ENCODE results near the gene SEMA3F. TPM values are rescaled to one million over a fixed set of nuclear protein-coding genes. Genes with fewer than 3 reads are reported as not detected.

The SEMA3F gene
- total and polyA plus RNA-seq, 4 donors = 27.8 to 54.3 (median 47.4) TPM

GRCh38 chr3:50132421-50133282 is 22.5 kb upstream of the SEMA3F start:
- no peak overlapping the region for H3K27ac ChIP-seq (ENCODE audit: low read depth in 1 of 2, low read length in 1 of 2)
- ATAC-seq (ENCODE audit: insufficient read depth, low FRiP score) (no peak), DNase-seq (peak in 1 of 3 donors; percentile 18)
- H3K4me1 ChIP-seq (ENCODE audit: control insufficient read depth in 5 of 5, insufficient read depth in 5 of 5, low read length in 5 of 5) = peaks cover 0 to 21% (median 0%) of the 10 kb centered on the region in 5 donors
- H3K9me3 ChIP-seq (ENCODE audit: control insufficient read depth in 4 of 4, insufficient read depth in 3 of 4, low read length in 3 of 4) = no peaks in the 10 kb centered on the region
- H3K4me3 ChIP-seq = no peak overlapping the region
- no peaks in the 10 kb centered on the region for H3K27me3 ChIP-seq (ENCODE audit: control insufficient read depth in 3 of 3, insufficient read depth in 3 of 3, low read length in 2 of 3)
- H3K9ac ChIP-seq (ENCODE audit: insufficient read depth in 1 of 2, low read length in 2 of 2) = no peak overlapping the region
- WGBS, 2 donors = 80 to 89% methylated on average over 6 of the region's 6 CpGs
- no peaks in the 10 kb centered on the region for H3K36me3 ChIP-seq (ENCODE audit: control insufficient read depth in 4 of 4, insufficient read depth in 4 of 4, low read length in 4 of 4)
- no peak for TF ChIP-seq CTCF (IDR thresholded peaks at IDR 0.05; ENCODE audit: control extremely low read depth, extremely low read depth)

DNA sequence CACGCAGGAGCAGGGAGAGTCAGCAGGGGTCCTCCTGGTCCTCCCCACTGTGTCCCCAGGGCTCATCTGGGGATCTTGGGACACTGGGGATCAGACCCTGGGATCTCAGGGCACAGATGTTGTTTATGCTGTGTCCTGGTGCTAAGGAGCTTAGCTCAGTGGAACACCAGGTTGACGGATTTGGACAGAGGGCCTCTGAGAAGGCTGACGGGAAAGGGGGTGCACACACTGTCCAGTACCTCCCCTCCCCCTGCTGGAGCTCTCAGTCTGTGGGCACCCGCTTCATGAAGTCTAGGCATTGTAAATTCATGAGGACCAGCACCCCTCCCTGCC is 21.9 kb upstream of the SEMA3F start:
- no peak for DNase-seq
- H3K9ac ChIP-seq (ENCODE audit: insufficient read depth in 1 of 2, low read length in 2 of 2) = no peak overlapping the region
- H3K4me3 ChIP-seq = no peak overlapping the region
- H3K27ac ChIP-seq (ENCODE audit: low read depth in 1 of 2, low read length in 1 of 2) = no peak overlapping the region
- no peak for ATAC-seq (ENCODE audit: insufficient read depth, low FRiP score)
- peaks cover 0 to 27% (median 5%) of the 10 kb centered on the region in 5 donors for H3K4me1 ChIP-seq (ENCODE audit: control insufficient read depth in 5 of 5, insufficient read depth in 5 of 5, low read length in 5 of 5)
- H3K9me3 ChIP-seq (ENCODE audit: control insufficient read depth in 4 of 4, insufficient read depth in 3 of 4, low read length in 3 of 4) = no peaks in the 10 kb centered on the region
- H3K27me3 ChIP-seq (ENCODE audit: control insufficient read depth in 3 of 3, insufficient read depth in 3 of 3, low read length in 2 of 3) = no peaks in the 10 kb centered on the region
- H3K36me3 ChIP-seq (ENCODE audit: control insufficient read depth in 4 of 4, insufficient read depth in 4 of 4, low read length in 4 of 4) = no peaks in the 10 kb centered on the region
- TF ChIP-seq CTCF (IDR thresholded peaks at IDR 0.05; ENCODE audit: control extremely low read depth, extremely low read depth) = no peak
- 83 to 90% methylated on average over 4 of the region's 4 CpGs for WGBS, 2 donors

- Histone ChIP-seq H3K36me3 (ENCODE audit: control insufficient read depth in 4 of 4, insufficient read depth in 4 of 4, low read length in 4 of 4) (no peaks in the 10 kb centered on the region), H3K4me3 (no peak overlapping the region), H3K9me3 (ENCODE audit: control insufficient read depth in 4 of 4, insufficient read depth in 3 of 4, low read length in 3 of 4) (no peaks in the 10 kb centered on the region), H3K27me3 (ENCODE audit: control insufficient read depth in 3 of 3, insufficient read depth in 3 of 3, low read length in 2 of 3) (no peaks in the 10 kb centered on the region), H3K9ac (ENCODE audit: insufficient read depth in 1 of 2, low read length in 2 of 2) (no peak overlapping the region), H3K27ac (ENCODE audit: low read depth in 1 of 2, low read length in 1 of 2) (no peak overlapping the region), H3K4me1 (ENCODE audit: control insufficient read depth in 5 of 5, insufficient read depth in 5 of 5, low read length in 5 of 5) (peaks cover 0 to 38% (median 13%) of the 10 kb centered on the region in 5 donors)
- ATAC-seq (ENCODE audit: insufficient read depth, low FRiP score) (no peak), DNase-seq (no peak)
- 46 to 53% methylated on average over 2 of the region's 2 CpGs for WGBS, 2 donors
- TF ChIP-seq CTCF (IDR thresholded peaks at IDR 0.05; ENCODE audit: control extremely low read depth, extremely low read depth) = no peak
Observed at GRCh38 chr3:50134367-50134766, 20.8 kb upstream of the SEMA3F start.
